ENCODE data around the gene GPN2. TPM values are rescaled to one million over a fixed set of nuclear protein-coding genes. Genes with fewer than 3 reads are reported as not detected.

The GPN2 gene
- total RNA-seq, 2 donors from 2014 or later: 32.4 to 36.2 TPM

DNA sequence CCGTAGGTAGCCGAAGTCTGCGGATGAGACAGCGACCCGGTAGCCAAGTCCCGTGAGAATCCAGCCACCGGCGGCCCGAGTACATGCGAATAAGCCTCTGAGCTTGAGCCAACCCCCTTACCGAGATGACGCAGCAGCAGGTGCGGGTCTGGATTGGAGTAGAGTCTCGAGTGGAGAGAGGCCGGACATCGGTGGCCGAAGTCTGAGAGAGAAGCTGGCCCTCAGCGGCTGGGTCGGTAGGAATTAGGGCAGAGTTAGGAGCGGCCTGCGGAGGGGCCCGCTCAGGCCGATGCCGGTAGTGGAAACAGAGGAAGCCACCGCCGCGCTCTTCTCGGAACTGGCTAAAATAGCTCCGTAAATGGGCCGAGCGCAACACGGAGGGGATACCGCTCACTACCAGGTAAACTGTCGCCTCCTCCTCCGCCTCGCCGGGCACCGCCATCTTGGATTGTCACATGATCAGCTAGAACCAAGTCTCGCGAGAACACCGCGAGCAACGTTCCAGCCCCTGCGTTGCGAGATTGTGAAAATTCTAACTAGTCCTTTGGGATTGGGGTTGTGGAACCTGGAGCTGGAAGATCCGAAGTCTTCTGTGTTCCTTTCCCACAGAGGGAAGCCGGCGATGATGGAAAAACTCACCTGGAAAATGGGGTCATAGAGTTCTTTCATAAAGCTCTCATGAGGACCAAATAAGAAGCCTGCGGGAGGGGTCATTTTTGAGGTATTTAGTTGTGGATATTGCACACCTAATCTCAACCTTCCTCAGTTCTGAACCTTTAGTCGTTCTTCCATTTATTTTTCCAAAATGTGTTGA is 10.1 kb upstream of the GPN2 start, which contains the start of gene GPATCH3:
Gene GPATCH3 (minus strand): TSS at position 467 of the 814 bp plus-strand sequence. CDS start 25 bp downstream, at position 442.
- peak; percentile 94 for DNase-seq
- Histone ChIP-seq H3K4me3 (peak within 1 kb of the TSS; percentile 97), H3K4me1 (peaks cover 10% of the 10 kb centered on the region), H3K9ac (ENCODE audit: low read depth in 2 of 2, low read length in 2 of 2) (peak within 1 kb of the TSS; percentile 85 to 94), H3K27ac (peak within 1 kb of the TSS; percentile 82), H3K36me3 (peaks cover 5% of the 10 kb centered on the region), H3K27me3 (no peaks in the 10 kb centered on the region), H3K9me3 (no peaks in the 10 kb centered on the region)
- intact Hi-C loops (cut with DNase I): no loop called here
- TF ChIP-seq, protein P1, sequence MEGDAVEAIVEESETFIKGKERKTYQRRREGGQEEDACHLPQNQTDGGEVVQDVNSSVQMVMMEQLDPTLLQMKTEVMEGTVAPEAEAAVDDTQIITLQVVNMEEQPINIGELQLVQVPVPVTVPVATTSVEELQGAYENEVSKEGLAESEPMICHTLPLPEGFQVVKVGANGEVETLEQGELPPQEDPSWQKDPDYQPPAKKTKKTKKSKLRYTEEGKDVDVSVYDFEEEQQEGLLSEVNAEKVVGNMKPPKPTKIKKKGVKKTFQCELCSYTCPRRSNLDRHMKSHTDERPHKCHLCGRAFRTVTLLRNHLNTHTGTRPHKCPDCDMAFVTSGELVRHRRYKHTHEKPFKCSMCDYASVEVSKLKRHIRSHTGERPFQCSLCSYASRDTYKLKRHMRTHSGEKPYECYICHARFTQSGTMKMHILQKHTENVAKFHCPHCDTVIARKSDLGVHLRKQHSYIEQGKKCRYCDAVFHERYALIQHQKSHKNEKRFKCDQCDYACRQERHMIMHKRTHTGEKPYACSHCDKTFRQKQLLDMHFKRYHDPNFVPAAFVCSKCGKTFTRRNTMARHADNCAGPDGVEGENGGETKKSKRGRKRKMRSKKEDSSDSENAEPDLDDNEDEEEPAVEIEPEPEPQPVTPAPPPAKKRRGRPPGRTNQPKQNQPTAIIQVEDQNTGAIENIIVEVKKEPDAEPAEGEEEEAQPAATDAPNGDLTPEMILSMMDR (IDR thresholded peaks at IDR 0.05): no peak

DNA sequence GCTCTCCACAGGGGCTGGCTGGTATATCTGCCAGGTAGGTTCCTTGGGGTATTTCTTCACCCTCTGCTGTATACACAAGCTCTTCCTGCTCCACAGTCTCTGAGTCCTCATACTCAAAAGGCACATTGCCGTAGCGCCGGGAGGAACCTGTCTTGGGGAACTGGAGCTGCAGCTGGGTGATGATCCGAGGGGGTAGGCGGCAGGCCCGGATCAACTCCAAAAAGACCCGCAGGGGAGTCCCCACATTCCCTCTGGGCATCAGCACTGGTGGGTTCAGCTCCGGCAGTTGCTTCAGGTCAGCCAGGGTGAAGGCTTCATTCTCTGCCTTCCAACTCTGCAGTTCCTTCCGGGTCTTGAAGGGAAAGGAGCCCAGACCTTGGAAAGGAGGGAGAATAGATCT is 7.3 kb upstream of the GPN2 start:
- Histone ChIP-seq H3K27me3 (no peaks in the 10 kb centered on the region), H3K9ac (ENCODE audit: low read depth in 2 of 2, low read length in 2 of 2) (no peak overlapping the region), H3K27ac (no peak overlapping the region), H3K4me1 (peaks cover 10% of the 10 kb centered on the region), H3K36me3 (peaks cover 18% of the 10 kb centered on the region), H3K4me3 (no peak overlapping the region), H3K9me3 (no peaks in the 10 kb centered on the region)
- intact Hi-C loops (cut with DNase I): no loop called here
- no peak for DNase-seq
- TF ChIP-seq, protein P1 (IDR thresholded peaks at IDR 0.05): no peak

DNA sequence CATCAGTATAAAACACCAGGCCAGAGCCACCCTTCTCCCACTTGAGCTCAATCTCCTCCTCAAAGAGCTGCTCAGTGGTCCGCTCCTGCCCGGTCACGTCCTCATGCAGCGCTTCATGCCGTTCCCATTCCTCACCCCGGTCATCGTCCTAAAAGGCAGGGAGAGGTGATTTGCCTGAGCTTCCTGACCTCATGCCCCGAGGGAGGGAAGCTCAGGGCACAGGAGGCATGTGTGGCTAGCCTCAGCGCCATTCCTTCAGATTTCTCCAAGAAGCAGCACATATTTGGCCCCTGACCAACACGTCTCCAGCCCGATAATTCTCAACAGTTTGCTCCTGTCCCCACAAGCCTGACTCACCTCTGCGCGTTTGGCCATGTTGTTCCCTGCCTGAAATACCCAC is 4.2 kb upstream of the GPN2 start:
- intact Hi-C loops (cut with DNase I): no loop called here
- no peaks in the 10 kb centered on the region for H3K9me3 ChIP-seq
- H3K9ac ChIP-seq (ENCODE audit: low read depth in 2 of 2, low read length in 2 of 2): no peak overlapping the region
- TF ChIP-seq, protein P1 (IDR thresholded peaks at IDR 0.05): no peak
- no peak for DNase-seq
- H3K4me3 ChIP-seq: no peak overlapping the region
- H3K27ac ChIP-seq: no peak overlapping the region
- H3K27me3 ChIP-seq: no peaks in the 10 kb centered on the region
- peaks cover 9% of the 10 kb centered on the region for H3K4me1 ChIP-seq
- peaks cover 19% of the 10 kb centered on the region for H3K36me3 ChIP-seq

DNA sequence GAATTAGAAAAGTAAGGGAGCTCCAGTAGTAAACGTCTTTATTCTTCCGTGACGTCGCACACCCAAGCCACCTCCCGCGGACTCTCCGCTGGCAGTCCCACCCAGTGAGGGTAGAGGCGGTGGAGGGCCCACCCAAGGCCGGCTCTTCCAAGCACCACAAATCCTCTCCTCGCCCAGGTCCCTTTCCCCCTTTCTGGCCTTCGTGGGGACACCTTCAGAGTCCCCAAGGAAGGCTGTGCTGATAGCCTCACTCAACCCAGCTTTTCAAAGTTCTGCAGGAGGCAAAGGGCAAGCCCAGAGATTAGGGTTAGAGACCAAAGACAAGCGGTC is 349 bp upstream of the GPN2 start:
- Histone ChIP-seq H3K27me3 (no peaks in the 10 kb centered on the region), H3K9me3 (no peaks in the 10 kb centered on the region), H3K4me3 (peak overlapping the region; percentile 98), H3K27ac (peak overlapping the region; percentile 92), H3K4me1 (peaks cover 8% of the 10 kb centered on the region), H3K36me3 (peaks cover 20% of the 10 kb centered on the region), H3K9ac (ENCODE audit: low read depth in 2 of 2, low read length in 2 of 2) (peak overlapping the region; percentile 96 to 97)
- DNase-seq: no peak
- intact Hi-C loops (cut with DNase I): no loop called here
- TF ChIP-seq, protein P1 (IDR thresholded peaks at IDR 0.05): no peak

DNA sequence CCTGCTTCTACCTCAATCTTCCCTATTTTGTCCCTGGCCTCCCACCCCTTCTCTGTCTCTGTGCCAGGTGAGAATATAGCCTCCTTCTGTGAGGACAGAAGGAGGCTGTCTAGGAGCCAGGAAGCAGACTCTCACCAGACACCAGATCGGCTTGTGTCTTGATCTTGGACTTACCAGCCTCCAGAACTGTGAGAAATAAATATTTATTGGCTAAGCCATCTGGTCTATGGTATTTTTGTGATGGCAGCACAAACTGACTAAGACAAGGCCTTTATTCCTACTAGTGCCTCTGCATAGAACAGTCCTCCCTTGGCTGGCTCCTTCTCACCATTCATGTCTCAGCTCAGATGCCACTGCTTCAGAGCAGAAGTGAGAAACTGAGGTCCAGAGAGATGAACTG is 1.9 kb downstream of the GPN2 start:
- Histone ChIP-seq H3K27ac (no peak overlapping the region), H3K36me3 (peaks cover 25% of the 10 kb centered on the region), H3K9me3 (no peaks in the 10 kb centered on the region), H3K9ac (ENCODE audit: low read depth in 2 of 2, low read length in 2 of 2) (no peak overlapping the region), H3K27me3 (no peaks in the 10 kb centered on the region), H3K4me1 (peaks cover 8% of the 10 kb centered on the region), H3K4me3 (no peak overlapping the region)
- intact Hi-C loops (cut with DNase I): no loop called here
- TF ChIP-seq, protein P1 (IDR thresholded peaks at IDR 0.05): no peak
- no peak for DNase-seq

All from colonic mucosa (tissue), 4 donors.